Measurements from ENCODE around the gene ACTC1.

The ACTC1 gene

DNA sequence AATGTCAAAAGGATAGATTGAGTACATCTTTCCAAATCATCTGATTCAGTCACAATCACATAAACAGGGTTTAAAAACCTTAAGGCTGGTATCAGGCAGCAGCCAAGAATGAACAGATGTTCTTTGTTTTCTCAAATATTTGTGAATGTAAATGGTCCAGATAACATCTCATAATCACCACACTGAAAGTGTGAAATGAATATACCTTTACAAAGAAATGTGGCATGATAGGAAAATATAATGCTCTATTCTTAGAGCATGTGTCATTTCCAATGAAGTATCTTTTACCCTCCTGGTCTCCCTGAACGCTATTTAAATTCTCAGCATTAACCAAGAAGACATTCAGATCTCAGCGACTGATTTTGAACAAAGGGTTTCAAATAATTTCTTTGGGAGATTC, 8.8 kb upstream of the ACTC1 start:
- TF ChIP-seq EZH2phosphoT487 (IDR thresholded peaks at IDR 0.05; ENCODE audit: borderline replicate concordance, low read length), result no peak
- no peak for TF ChIP-seq CTCF (IDR thresholded peaks at IDR 0.05; ENCODE audit: low read depth, low read length, poor library complexity, severe bottlenecking)
- no peaks in the 10 kb centered on the region for H4K20me1 ChIP-seq (ENCODE audit: control insufficient read depth, insufficient read depth, low read depth, low read length)

DNA sequence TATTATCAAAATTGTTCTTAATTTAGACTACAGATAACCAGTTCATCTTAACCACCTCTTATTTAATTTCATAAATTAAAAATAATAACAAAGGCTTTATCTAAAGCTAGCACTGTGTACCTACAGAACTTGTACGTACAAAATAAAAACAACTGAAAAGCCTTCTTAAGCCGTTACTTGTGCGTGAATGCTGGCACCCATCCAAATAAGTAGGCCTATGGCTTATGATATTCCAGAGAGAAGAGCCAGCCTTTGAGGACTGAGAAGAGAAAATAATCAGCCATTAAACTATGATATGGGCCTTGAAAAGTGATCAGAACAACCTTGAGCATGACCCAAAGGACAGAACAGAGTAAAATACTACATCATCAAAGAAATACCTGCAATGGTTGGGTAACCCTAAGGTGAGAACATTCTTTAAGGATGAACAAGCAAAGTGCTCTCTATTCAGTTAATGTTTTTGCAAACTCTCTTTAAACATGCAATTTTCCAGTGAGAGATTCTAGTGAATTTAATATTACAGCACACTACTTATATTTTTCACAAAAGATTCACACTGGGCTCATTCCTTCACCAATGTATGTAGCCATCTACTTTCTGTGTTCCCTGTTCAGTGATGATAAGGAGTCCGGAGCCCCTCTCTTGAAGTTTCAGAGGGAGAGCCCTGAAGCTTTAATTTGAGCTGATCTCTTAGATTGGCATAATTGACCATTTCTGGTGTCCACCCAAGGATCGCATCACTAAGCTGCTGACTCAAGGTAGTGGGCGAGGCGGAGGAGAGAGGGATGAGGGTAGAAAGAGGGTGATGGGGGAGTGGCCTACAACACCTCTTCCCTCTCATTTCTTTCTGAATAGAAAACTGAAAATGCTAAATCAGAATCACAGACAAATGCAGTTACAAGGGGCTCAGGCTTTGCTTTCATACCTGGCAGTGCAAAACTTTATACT, 7.7 kb upstream of the ACTC1 start:
- Histone ChIP-seq H3K9me3 (ENCODE audit: control insufficient read depth, insufficient read depth, low read length) (no peaks in the 10 kb centered on the region), H3K79me2 (ENCODE audit: control insufficient read depth, low read length) (no peaks in the 10 kb centered on the region), H3K36me3 (ENCODE audit: control insufficient read depth, low read length) (no peaks in the 10 kb centered on the region), H3K27ac (ENCODE audit: low read depth, low read length) (no peak overlapping the region), H4K20me1 (ENCODE audit: control insufficient read depth, insufficient read depth, low read depth, low read length) (no peaks in the 10 kb centered on the region), H3K4me2 (ENCODE audit: low read length) (no peak overlapping the region), H3K9me2 (replicated peaks; ENCODE audit: control insufficient read depth, low read length) (no peaks in the 10 kb centered on the region; the same call in 1 of the 2 replicates), H3F3A (ENCODE audit: control insufficient read depth, insufficient read depth) (no peaks in the 10 kb centered on the region), H3K27me3 (ENCODE audit: control insufficient read depth, low read length) (0 out of 2 replicates have a peak, but pooled peaks cover 6% of the 10 kb centered on the region), H3K4me1 (ENCODE audit: control insufficient read depth, low read length) (no peaks in the 10 kb centered on the region), H3K4me3 (ENCODE audit: low read length) (no peak overlapping the region)
- TF ChIP-seq CTCF (IDR thresholded peaks at IDR 0.05; ENCODE audit: low read depth, low read length, poor library complexity, severe bottlenecking) (no peak), EZH2phosphoT487 (IDR thresholded peaks at IDR 0.05; ENCODE audit: borderline replicate concordance, low read length) (no peak)

More for the DNA sequence above, 8.8 kb upstream of the ACTC1 start:
- 0 out of 2 replicates have a peak, but pooled peaks cover 6% of the 10 kb centered on the region for H3K27me3 ChIP-seq (ENCODE audit: control insufficient read depth, low read length)
- no peak overlapping the region for H3K27ac ChIP-seq (ENCODE audit: low read depth, low read length)
- H3K9me3 ChIP-seq (ENCODE audit: control insufficient read depth, insufficient read depth, low read length), result no peaks in the 10 kb centered on the region
- H3K4me2 ChIP-seq (ENCODE audit: low read length), result no peak overlapping the region
- no peaks in the 10 kb centered on the region for H3F3A ChIP-seq (ENCODE audit: control insufficient read depth, insufficient read depth)
- H3K36me3 ChIP-seq (ENCODE audit: control insufficient read depth, low read length), result no peaks in the 10 kb centered on the region
- no peak overlapping the region for H3K4me3 ChIP-seq (ENCODE audit: low read length)
- H3K9me2 ChIP-seq (replicated peaks; ENCODE audit: control insufficient read depth, low read length), result no peaks in the 10 kb centered on the region; the same call in 1 of the 2 replicates
- no peaks in the 10 kb centered on the region for H3K79me2 ChIP-seq (ENCODE audit: control insufficient read depth, low read length)
- no peaks in the 10 kb centered on the region for H3K4me1 ChIP-seq (ENCODE audit: control insufficient read depth, low read length)

- no peak overlapping the region for H3K27ac ChIP-seq (ENCODE audit: low read depth, low read length)
- no peak overlapping the region for H3K4me2 ChIP-seq (ENCODE audit: low read length)
- H3K4me1 ChIP-seq (ENCODE audit: control insufficient read depth, low read length), result no peaks in the 10 kb centered on the region
- no peaks in the 10 kb centered on the region for H4K20me1 ChIP-seq (ENCODE audit: control insufficient read depth, insufficient read depth, low read depth, low read length)
- 0 out of 2 replicates have a peak, but pooled peaks cover 6% of the 10 kb centered on the region for H3K27me3 ChIP-seq (ENCODE audit: control insufficient read depth, low read length)
- H3K9me3 ChIP-seq (ENCODE audit: control insufficient read depth, insufficient read depth, low read length), result no peaks in the 10 kb centered on the region
- H3K9me2 ChIP-seq (replicated peaks; ENCODE audit: control insufficient read depth, low read length), result no peaks in the 10 kb centered on the region; the same call in 1 of the 2 replicates
- H3K79me2 ChIP-seq (ENCODE audit: control insufficient read depth, low read length), result no peaks in the 10 kb centered on the region
- no peaks in the 10 kb centered on the region for H3K36me3 ChIP-seq (ENCODE audit: control insufficient read depth, low read length)
- no peak overlapping the region for H3K4me3 ChIP-seq (ENCODE audit: low read length)
- TF ChIP-seq CTCF (IDR thresholded peaks at IDR 0.05; ENCODE audit: low read depth, low read length, poor library complexity, severe bottlenecking) (no peak), EZH2phosphoT487 (IDR thresholded peaks at IDR 0.05; ENCODE audit: borderline replicate concordance, low read length) (no peak)
- no peaks in the 10 kb centered on the region for H3F3A ChIP-seq (ENCODE audit: control insufficient read depth, insufficient read depth)
Measured at GRCh38 chr15:34802371-34802770, 7.0 kb upstream of the ACTC1 start.

Measured in DOHH2 (cell line).